Small intestine (tissue), 16 donors: Measurements from ENCODE around the gene SGO2. TPM values are rescaled to one million over a fixed set of nuclear protein-coding genes. Genes with fewer than 3 reads are reported as not detected.

Source experiments
- DNase-seq, 2 donors: peaks; one replicate each; pipeline versions ENCODE4 v3.0.0 to v3.0.0-alpha.2; 2013
- FAIRE-seq: peaks from 2 replicates; lab custom pipeline; 2012; peaks lifted over from hg19 to GRCh38; lab: Jason Lieb, UNC
- H3K27ac ChIP-seq, 3 donors: one replicate each; pipeline ENCODE4 v1.5.1; 2013; ENCODE audit warnings: low read length in 2 of 3, mild to moderate bottlenecking in 2 of 3, control low read depth in 1 of 3, inconsistent platforms in 1 of 3, low read depth in 1 of 3, moderate library complexity in 1 of 3
- H3K27me3 ChIP-seq, 3 donors: one replicate each; pipeline ENCODE4 v1.6.1; 2013; ENCODE audit warnings: low read length in 3 of 3, inconsistent platforms in 1 of 3; ENCODE audit not compliant: control insufficient read depth in 3 of 3, insufficient read depth in 3 of 3
- H3K36me3 ChIP-seq, 3 donors: one replicate each; pipeline ENCODE4 v1.6.1; 2013; ENCODE audit warnings: low read length in 3 of 3, inconsistent platforms in 1 of 3, low read depth in 1 of 3, mild to moderate bottlenecking in 1 of 3, moderate library complexity in 1 of 3; ENCODE audit not compliant: control insufficient read depth in 3 of 3, insufficient read depth in 2 of 3
- H3K4me1 ChIP-seq, 3 donors: one replicate each; pipeline ENCODE4 v1.6.1; 2013; ENCODE audit warnings: low read length in 2 of 3, inconsistent platforms in 1 of 3, low read depth in 1 of 3, mild to moderate bottlenecking in 1 of 3, moderate library complexity in 1 of 3; ENCODE audit not compliant: control insufficient read depth in 3 of 3, insufficient read depth in 2 of 3
- H3K4me3 ChIP-seq, 3 donors: one replicate each; pipeline ENCODE4 v1.5.1; 2013; ENCODE audit warnings: low read length in 3 of 3, control low read depth in 1 of 3, inconsistent platforms in 1 of 3, low read depth in 1 of 3, mild to moderate bottlenecking in 1 of 3, moderate library complexity in 1 of 3
- H3K9me3 ChIP-seq, 2 donors: one replicate each; pipeline ENCODE4 v1.6.1; 2013; ENCODE audit warnings: low read depth in 1 of 2, low read length in 1 of 2; ENCODE audit not compliant: control insufficient read depth in 2 of 2, insufficient read depth in 1 of 2
- WGBS, 3 donors: extraction: QIAGEN DNeasy Blood & Tissue Kit; methylation state at CpG; one replicate each; pipeline ENCODE4 v1.1.7; 2013; 5-methylcytosine and 5-hydroxymethylcytosine counted together
- long read RNA-seq, 10 donors: transcript quantifications; one replicate each; lab custom pipeline, GENCODE V29; 2026
- polyA plus RNA-seq, 4 donors: library from polyadenylated mRNA; stranded (reverse) in 3 of 4; unstranded in 1 of 4; fragments of 200-250 nt in 3 of 4; fragments of 120-200 nt in 1 of 4; gene quantifications; one replicate each; pipeline versions ENCODE4 v1.2.1 to v1.2.3, GENCODE V29; 2013
- donor health status: healthy with polysubstance abuse.
- donor health status: control.
- donor health status: control.
- donor health status: Bipolar disorder and iron deficiency.
- donor health status: healthy.

SGO2 gene
- 1 to 10 TPM in 2 of 4 donors, under 1 TPM in 2; 0.27 to 6.4 (median 3.2) TPM for polyA plus RNA-seq
- long read RNA-seq, donor 1: 0 reads
- long read RNA-seq, donor 2, full-length matches to known transcripts: 1 of 1 reads
- long read RNA-seq, donor 2, partial matches to known transcripts: 0 of 1 reads
- long read RNA-seq, donor 2, other reads (novel, unspliced or antisense): 0 of 1 reads
- long read RNA-seq, donor 3: 0 reads
- long read RNA-seq, donor 4: 0 reads
- long read RNA-seq, donor 5: 0 reads
- long read RNA-seq, donor 6: 0 reads
- long read RNA-seq, donor 7: 0 reads
- long read RNA-seq, donor 8: 0 reads
- long read RNA-seq, donor 9: 0 reads
- long read RNA-seq, donor 10, partial matches to known transcripts: 14 of 14 reads
- long read RNA-seq, donor 10, other reads (novel, unspliced or antisense): 0 of 14 reads

DNA sequence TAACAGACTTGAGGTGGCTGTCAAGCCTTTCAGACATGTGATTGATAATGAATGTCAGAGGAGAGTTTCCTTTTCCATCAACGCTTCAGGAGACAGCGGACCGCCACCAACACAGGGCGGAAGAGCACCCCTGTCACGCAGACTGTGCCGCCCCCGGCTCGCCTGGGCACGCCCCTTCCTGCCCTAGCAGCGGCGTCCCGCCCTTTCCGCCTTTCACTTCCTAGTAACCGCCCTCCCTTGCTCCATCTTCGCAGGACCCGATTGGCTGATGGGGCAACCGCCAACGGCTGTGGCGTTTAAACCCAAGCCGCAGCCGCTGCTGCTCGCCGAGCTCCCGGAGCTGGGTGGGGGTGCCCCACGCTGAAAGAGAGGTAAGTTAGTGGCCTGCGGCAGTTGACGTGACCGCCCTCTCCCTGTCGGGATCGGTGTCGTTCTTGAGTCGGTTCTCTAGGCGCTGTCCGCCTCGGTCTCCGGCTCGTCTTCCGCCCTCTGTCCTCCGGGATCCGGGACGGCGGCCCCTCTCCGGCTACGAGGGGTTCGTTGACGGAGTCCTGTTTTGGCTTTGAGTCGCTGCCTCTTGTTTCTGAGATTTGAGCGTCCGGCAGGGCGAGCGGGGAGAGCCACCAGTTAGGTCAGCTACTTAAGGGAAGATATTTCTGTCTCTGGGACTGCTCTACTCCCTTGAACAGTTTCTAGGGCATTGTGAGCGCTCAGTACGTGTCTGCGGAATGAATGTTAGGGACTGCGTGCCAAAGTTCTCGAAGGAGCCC lies at the start of gene SGO2:
Gene SGO2 (plus strand): TSS at position 326 of the 770 bp plus-strand sequence. CDS start 6,769 bp downstream, outside the sequence.
- 0 to 1% (median 0%) methylated on average over 56 of the region's 56 CpGs for WGBS, 3 donors
- Histone ChIP-seq H3K4me1 (peaks cover 1 to 15% (median 4%) of the 10 kb centered on the region in 3 donors), H3K27ac (peak within 1 kb of the TSS in 2 of 3 donors; percentile 69), H3K4me3 (peak within 1 kb of the TSS; percentile 71 to 80 (median 80)), H3K9me3 (no peaks in the 10 kb centered on the region), H3K36me3 (no peaks in the 10 kb centered on the region), H3K27me3 (no peaks in the 10 kb centered on the region)
- FAIRE-seq (no peak), DNase-seq (peak; percentile 96)

DNA sequence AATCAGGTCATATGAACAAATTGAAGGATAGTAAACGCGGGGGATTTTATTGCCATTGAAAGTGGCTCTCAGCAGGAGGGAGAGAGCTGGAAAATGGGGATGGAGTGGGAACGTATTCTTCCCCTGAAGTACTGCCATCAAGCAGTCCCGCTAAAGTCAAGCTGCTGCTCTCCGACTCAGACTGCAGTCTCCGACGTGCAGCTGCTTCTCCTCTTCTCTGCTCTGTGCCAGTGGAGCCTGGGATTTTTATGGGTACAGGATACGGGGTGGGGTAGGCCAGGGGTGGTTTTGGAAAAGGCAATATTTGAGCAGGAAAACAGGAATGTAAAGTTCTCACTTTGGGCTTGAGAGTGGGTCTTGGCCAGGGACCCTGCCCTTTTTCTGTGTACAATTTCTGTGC lies 49.2 kb upstream of the SGO2 start:
- Histone ChIP-seq H3K4me3 (no peak overlapping the region), H3K27ac (no peak overlapping the region), H3K4me1 (no peaks in the 10 kb centered on the region), H3K27me3 (no peaks in the 10 kb centered on the region), H3K9me3 (no peaks in the 10 kb centered on the region), H3K36me3 (peaks cover 12 to 58% (median 23%) of the 10 kb centered on the region in 3 donors)
- 77 to 94% (median 93%) methylated on average over 8 of the region's 8 CpGs for WGBS, 3 donors
- DNase-seq (no peak), FAIRE-seq (no peak)

DNA sequence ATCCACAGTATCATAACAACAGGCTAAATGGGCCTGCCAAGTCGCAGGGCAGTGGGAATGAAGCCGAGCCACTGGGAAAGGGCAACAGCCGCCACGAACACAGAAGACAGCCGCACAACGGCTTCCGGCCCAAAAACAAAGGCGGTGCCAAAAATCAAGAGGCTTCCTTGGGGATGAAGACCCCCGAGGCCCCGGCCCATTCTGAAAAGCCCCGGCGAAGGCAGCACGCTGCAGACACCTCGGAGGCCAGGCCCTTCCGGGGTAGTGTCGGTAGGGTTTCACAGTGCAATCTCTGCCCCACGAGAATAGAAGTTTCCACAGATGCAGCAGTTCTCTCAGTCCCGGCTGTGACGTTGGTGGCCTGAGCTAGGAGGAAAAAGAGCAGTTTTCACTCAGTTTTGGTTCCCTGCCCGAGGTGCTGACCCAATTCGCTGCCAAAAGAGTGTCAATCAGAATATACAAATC lies 48.3 kb upstream of the SGO2 start:
- H3K4me1 ChIP-seq: no peaks in the 10 kb centered on the region
- no peak overlapping the region for H3K4me3 ChIP-seq
- H3K9me3 ChIP-seq: no peaks in the 10 kb centered on the region
- FAIRE-seq: no peak
- WGBS, 3 donors: 78 to 91% (median 89%) methylated on average over 21 of the region's 21 CpGs
- no peaks in the 10 kb centered on the region for H3K27me3 ChIP-seq
- peak overlapping the region in 1 of 3 donors; percentile 58 for H3K27ac ChIP-seq
- peaks cover 10 to 52% (median 20%) of the 10 kb centered on the region in 3 donors for H3K36me3 ChIP-seq
- no peak for DNase-seq

DNA sequence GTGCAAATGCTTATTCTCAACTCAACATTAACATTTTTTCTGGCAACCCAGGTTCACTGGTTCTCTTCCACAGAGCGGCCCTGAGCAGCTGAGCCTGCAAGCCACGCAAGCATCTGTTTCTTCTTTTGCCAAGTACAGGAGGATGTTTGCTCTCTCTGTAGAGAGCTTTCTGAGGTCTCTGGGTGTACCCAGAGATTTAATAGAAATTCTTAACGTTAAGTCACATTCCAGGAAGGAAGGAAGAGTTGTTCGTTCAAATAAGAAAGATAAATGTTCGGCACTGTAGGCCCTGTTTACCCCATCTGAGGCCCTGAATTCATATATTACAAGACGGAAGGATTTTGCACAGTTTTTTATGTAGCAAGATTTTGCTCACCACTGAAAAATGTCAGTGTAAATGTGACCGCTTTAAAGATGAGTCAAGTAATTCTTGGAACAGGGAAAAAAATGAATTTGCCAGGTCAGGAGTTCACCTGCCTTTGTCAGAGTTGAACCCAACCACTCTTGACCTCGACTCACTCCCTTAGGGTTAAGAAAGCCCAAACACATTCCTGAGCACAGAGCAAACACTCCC lies 46.2 kb upstream of the SGO2 start:
- no peak for FAIRE-seq

GRCh38 chr2:200482194-200482593 lies 43.8 kb upstream of the SGO2 start:
- Histone ChIP-seq H3K4me3 (no peak overlapping the region), H3K36me3 (peaks cover 3 to 20% (median 11%) of the 10 kb centered on the region in 3 donors), H3K27ac (no peak overlapping the region), H3K4me1 (peaks cover 0 to 3% (median 0%) of the 10 kb centered on the region in 3 donors), H3K27me3 (no peaks in the 10 kb centered on the region), H3K9me3 (no peaks in the 10 kb centered on the region)
- no peak for FAIRE-seq
- DNase-seq: no peak

More for the DNA sequence above, 46.2 kb upstream of the SGO2 start:
- H3K27ac ChIP-seq: no peak overlapping the region
- peaks cover 6 to 36% (median 16%) of the 10 kb centered on the region in 3 donors for H3K36me3 ChIP-seq
- 57 to 75% (median 73%) methylated on average over 8 of the region's 8 CpGs for WGBS, 3 donors
- DNase-seq: no peak
- H3K9me3 ChIP-seq: no peaks in the 10 kb centered on the region
- no peaks in the 10 kb centered on the region for H3K27me3 ChIP-seq
- no peak overlapping the region for H3K4me3 ChIP-seq
- peaks cover 0 to 3% (median 0%) of the 10 kb centered on the region in 3 donors for H3K4me1 ChIP-seq

GRCh38 chr2:200483729-200484198 lies 42.2 kb upstream of the SGO2 start:
- Histone ChIP-seq H3K4me1 (peaks cover 0 to 3% (median 0%) of the 10 kb centered on the region in 3 donors), H3K9me3 (no peaks in the 10 kb centered on the region), H3K27ac (no peak overlapping the region), H3K27me3 (no peaks in the 10 kb centered on the region), H3K36me3 (peaks cover 0 to 12% (median 6%) of the 10 kb centered on the region in 3 donors), H3K4me3 (no peak overlapping the region)
- DNase-seq (peak; percentile 63 to 75), FAIRE-seq (no peak)
- WGBS, 3 donors: 17 to 45% (median 33%) methylated on average over 4 of the region's 4 CpGs

DNA sequence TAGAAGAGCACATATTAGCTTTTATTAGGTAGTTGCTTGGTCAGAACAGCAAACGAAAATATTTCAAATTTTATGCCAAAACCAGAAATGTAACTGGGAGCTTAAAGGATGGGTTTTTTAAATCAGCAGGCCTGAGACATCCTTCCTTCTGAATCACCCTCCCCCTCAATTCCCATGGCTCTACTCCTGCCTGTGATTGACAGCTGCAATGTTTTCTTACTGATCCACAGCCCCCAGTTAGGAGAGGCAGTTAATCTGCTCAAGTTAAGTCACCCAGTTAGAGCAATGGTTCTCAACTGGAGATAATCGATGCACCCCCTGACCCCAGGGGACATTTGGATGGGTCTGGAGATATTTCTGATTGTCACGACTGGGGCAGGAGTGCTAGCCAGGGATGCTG lies 41.1 kb upstream of the SGO2 start:
- DNase-seq (no peak), FAIRE-seq (no peak)
- Histone ChIP-seq H3K9me3 (no peaks in the 10 kb centered on the region), H3K36me3 (peaks cover 0 to 4% (median under 1%) of the 10 kb centered on the region in 3 donors), H3K27me3 (no peaks in the 10 kb centered on the region), H3K27ac (no peak overlapping the region), H3K4me3 (no peak overlapping the region), H3K4me1 (peaks cover 0 to 3% (median 0%) of the 10 kb centered on the region in 3 donors)
- WGBS, 3 donors: 79 to 85% (median 80%) methylated on average over 3 of the region's 3 CpGs

DNA sequence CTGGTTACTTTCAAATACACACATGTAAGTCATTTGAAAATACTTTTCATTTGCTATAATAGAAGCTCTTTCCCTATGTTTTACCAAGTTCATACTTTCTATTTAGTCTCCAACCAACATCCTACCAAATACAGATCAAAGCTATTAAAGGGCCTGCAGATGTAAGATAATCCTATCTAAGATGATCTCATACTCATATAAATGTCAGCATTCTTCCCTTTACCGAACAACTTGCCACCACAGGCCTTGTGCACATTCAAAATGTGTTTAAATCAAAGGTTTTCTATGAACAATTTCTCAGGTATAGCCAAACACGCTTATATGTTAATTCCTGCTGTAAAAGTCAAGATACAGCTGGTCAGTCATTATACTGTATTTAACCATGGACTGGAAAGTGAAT lies 39.5 kb upstream of the SGO2 start:
- Histone ChIP-seq H3K27me3 (no peaks in the 10 kb centered on the region), H3K9me3 (no peaks in the 10 kb centered on the region), H3K27ac (no peak overlapping the region), H3K4me3 (no peak overlapping the region), H3K4me1 (peaks cover 0 to 3% (median 0%) of the 10 kb centered on the region in 3 donors), H3K36me3 (peaks cover 0 to 6% (median 3%) of the 10 kb centered on the region in 3 donors)
- WGBS, 3 donors: 53 to 57% (median 55%) methylated on average over 2 of the region's 2 CpGs
- FAIRE-seq (no peak), DNase-seq (no peak)
